C4-2B (cell line): ENCODE measurements around the gene EPHB2.

Experiments used
- ZFX ChIP-seq: fragments of 450-650 bp; IDR thresholded peaks from 2 replicates; pipeline ENCODE4 v1.6.1; 2017
- TF ChIP-seq, protein P1 (sequence below): fragments of 450-650 bp; conservative IDR thresholded peaks from 2 replicates; pipeline ENCODE4 v1.5.1; 2017; ENCODE audit warnings: mild to moderate bottlenecking

- TF ChIP-seq, protein P1, sequence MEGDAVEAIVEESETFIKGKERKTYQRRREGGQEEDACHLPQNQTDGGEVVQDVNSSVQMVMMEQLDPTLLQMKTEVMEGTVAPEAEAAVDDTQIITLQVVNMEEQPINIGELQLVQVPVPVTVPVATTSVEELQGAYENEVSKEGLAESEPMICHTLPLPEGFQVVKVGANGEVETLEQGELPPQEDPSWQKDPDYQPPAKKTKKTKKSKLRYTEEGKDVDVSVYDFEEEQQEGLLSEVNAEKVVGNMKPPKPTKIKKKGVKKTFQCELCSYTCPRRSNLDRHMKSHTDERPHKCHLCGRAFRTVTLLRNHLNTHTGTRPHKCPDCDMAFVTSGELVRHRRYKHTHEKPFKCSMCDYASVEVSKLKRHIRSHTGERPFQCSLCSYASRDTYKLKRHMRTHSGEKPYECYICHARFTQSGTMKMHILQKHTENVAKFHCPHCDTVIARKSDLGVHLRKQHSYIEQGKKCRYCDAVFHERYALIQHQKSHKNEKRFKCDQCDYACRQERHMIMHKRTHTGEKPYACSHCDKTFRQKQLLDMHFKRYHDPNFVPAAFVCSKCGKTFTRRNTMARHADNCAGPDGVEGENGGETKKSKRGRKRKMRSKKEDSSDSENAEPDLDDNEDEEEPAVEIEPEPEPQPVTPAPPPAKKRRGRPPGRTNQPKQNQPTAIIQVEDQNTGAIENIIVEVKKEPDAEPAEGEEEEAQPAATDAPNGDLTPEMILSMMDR = no peak
- TF ChIP-seq ZFX = no peak
Measured at GRCh38 chr1:22850281-22850680, 139.6 kb downstream of the EPHB2 start.
